ENCODE measurements around the gene MAT1A. TPM values are rescaled to one million over a fixed set of nuclear protein-coding genes. Genes with fewer than 3 reads are reported as not detected.

The MAT1A gene
- total and polyA plus RNA-seq, 10 donors, result 0.05 to 0.76 TPM; not detected in 8

DNA sequence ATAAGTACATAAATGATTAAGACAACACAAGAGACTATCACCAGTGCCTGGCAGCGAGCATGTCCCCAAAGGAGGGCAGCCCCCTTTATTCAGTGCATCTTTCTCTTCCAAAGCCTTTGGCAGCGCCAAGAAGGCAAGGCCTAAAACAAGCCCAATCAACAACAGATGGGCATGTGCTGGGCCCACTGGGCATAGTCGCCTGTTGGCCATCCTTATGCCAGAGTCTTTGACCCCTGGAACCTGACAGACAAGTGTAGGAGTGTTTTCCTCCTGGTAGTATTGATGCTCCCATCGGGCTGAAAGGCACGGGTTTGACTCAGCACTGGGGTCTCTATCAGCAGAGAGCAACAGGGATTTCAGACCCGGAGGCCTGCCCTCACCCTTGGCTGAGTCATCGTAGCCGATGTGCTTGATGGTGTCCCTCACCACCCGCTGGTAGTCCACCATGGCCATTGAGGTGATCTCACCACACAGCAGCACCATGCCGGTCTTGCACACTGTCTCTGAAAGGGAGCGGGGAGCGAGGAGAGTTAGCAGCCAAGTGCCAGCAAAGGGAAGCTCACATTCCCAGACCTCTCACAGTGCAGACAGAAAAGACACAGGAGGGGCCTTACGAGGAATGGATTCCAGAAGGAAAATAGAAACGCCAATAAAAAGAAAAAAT lies 5.8 kb downstream of the MAT1A start:
- Histone ChIP-seq H3K36me3 (no peaks in the 10 kb centered on the region), H3K27ac (no peak overlapping the region), H3K4me1 (no peaks in the 10 kb centered on the region), H3K27me3 (replicated peaks in 1 of 7) (no peaks in the 10 kb centered on the region), H3K4me3 (no peak overlapping the region), H3K9me3 (no peaks in the 10 kb centered on the region)
- no peak for DNase-seq
- intact Hi-C loops (cut with DNase I; ENCODE audit: low total_unique reads), result no loop called here
- TF ChIP-seq POLR2A (IDR thresholded peaks at IDR 0.05), result no peak
- TF ChIP-seq, protein P1, sequence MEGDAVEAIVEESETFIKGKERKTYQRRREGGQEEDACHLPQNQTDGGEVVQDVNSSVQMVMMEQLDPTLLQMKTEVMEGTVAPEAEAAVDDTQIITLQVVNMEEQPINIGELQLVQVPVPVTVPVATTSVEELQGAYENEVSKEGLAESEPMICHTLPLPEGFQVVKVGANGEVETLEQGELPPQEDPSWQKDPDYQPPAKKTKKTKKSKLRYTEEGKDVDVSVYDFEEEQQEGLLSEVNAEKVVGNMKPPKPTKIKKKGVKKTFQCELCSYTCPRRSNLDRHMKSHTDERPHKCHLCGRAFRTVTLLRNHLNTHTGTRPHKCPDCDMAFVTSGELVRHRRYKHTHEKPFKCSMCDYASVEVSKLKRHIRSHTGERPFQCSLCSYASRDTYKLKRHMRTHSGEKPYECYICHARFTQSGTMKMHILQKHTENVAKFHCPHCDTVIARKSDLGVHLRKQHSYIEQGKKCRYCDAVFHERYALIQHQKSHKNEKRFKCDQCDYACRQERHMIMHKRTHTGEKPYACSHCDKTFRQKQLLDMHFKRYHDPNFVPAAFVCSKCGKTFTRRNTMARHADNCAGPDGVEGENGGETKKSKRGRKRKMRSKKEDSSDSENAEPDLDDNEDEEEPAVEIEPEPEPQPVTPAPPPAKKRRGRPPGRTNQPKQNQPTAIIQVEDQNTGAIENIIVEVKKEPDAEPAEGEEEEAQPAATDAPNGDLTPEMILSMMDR (IDR thresholded peaks at IDR 0.05 in 8 of 11, conservative IDR thresholded peaks at IDR 0.05 in 3 of 11), result no peak
- TF ChIP-seq POLR2AphosphoS5 (IDR thresholded peaks at IDR 0.05), result no peak
- WGBS, 5 donors, result 90 to 95% (median 91%) methylated on average over 12 to 14 of the region's 14 CpGs

DNA sequence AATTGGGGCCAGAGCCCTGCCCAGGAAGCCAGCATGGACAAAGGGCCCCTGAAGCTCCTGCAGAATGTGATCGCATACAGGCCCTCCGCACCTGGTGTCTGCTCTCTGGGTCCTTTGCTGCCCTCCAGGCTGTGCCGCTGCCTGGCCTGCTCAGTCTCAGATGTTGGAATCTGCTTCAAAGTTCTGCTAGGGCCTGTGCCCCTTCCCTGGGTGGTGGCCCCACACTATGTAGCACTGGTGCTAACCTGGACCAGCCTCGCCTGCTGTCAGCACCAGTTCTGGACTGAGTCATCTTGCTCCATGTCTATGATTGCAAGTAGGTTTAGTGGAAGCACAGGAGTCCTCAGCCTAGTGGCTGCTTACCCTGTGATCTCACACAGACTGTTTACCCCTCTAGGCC lies 6.3 kb downstream of the MAT1A start:
- no peak for DNase-seq
- Histone ChIP-seq H3K27ac (no peak overlapping the region), H3K4me1 (no peaks in the 10 kb centered on the region), H3K27me3 (replicated peaks in 1 of 7) (no peaks in the 10 kb centered on the region), H3K36me3 (no peaks in the 10 kb centered on the region), H3K9me3 (no peaks in the 10 kb centered on the region), H3K4me3 (no peak overlapping the region)
- TF ChIP-seq POLR2AphosphoS5 (IDR thresholded peaks at IDR 0.05), result no peak
- TF ChIP-seq, protein P1 (IDR thresholded peaks at IDR 0.05 in 8 of 11, conservative IDR thresholded peaks at IDR 0.05 in 3 of 11), result no peak
- TF ChIP-seq POLR2A (IDR thresholded peaks at IDR 0.05), result no peak
- intact Hi-C loops (cut with DNase I; ENCODE audit: low total_unique reads), result no loop called here
- WGBS, 5 donors, result 83 to 98% (median 95%) methylated on average over 3 to 4 of the region's 4 CpGs

DNA sequence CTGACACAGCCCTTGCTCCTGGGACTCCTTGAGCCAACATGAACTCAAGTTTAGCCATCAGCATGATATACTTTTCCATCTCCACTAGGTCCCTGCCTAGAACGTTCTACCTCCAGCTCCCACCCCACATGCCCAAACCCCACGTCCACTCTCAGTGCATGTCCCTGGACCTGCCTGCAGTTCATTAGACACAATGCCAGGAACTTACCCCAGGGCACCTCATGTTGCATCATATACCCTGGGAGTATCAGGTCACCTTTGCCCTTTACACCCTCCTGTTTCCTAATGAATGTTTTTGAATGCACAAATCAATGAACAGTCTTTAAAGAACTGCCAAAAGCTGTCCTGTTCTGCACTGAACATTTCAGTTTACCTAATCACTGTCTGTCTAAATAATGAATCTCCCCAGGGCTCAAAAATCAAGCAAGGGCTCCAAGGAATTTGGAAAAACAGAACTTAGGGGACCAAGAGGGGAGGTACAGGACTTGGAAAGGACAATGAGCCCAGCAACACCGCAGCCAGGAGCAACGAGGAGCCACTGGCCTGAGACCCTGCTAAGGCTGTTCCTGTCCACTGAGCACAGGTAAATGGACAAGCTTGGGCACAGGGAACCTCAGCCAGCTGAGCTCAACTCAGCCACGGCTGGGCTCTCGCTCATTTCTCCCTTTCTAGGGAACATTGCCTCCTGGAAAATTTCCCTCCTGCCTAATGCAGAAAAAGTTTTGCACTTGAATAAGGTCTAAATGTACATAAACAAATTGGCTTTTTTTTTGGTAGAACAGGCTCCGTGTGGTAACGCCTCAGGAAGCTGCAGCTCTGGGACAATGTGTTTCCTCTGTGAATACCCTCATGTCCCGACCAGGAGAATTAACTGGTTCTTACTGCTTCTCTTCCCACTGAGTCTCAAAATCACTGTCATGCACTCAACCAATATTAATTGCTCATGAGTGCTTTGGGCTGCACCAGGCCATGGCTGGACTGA lies 7.4 kb downstream of the MAT1A start:
- Histone ChIP-seq H3K9me3 (no peaks in the 10 kb centered on the region), H3K4me1 (no peaks in the 10 kb centered on the region), H3K27ac (no peak overlapping the region), H3K27me3 (replicated peaks in 1 of 7) (no peaks in the 10 kb centered on the region), H3K4me3 (no peak overlapping the region), H3K36me3 (no peaks in the 10 kb centered on the region)
- TF ChIP-seq, protein P1 (IDR thresholded peaks at IDR 0.05 in 8 of 11, conservative IDR thresholded peaks at IDR 0.05 in 3 of 11), result no peak
- TF ChIP-seq POLR2AphosphoS5 (IDR thresholded peaks at IDR 0.05) (no peak), POLR2A (IDR thresholded peaks at IDR 0.05) (no peak)
- intact Hi-C loops (cut with DNase I; ENCODE audit: low total_unique reads), result no loop called here
- WGBS, 5 donors, result 61 to 69% (median 66%) methylated on average over 9 of the region's 9 CpGs
- no peak for DNase-seq

DNA sequence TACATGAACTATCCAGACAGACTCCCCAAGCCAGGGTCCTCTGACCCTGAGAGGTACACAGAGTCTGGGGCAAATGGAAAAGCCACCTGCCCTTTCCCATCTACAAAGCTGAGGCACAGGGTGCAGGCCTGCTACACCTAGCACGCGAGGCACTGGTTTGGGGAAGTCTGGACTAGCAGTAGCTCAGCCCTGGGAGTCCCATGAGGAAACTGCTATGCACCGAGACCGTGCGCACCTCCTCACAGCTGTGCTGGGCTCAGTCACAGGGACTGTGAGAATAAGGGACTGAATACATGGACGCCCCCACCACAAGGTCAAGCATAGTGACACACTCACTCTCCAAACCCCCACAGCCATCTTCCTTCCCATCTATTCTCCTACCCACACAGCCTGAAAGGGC lies 8.2 kb downstream of the MAT1A start:
- TF ChIP-seq POLR2A (IDR thresholded peaks at IDR 0.05) (no peak), POLR2AphosphoS5 (IDR thresholded peaks at IDR 0.05) (no peak)
- TF ChIP-seq, protein P1 (IDR thresholded peaks at IDR 0.05 in 8 of 11, conservative IDR thresholded peaks at IDR 0.05 in 3 of 11), result no peak
- intact Hi-C loops (cut with DNase I; ENCODE audit: low total_unique reads), result no loop called here
- no peaks in the 10 kb centered on the region for H3K9me3 ChIP-seq
- H3K4me1 ChIP-seq, result no peaks in the 10 kb centered on the region
- DNase-seq, result no peak
- 45 to 57% (median 55%) methylated on average over 4 to 6 of the region's 6 CpGs for whole genome bisulfite sequencing, 5 donors
- H3K27me3 ChIP-seq (replicated peaks in 1 of 7), result no peaks in the 10 kb centered on the region
- H3K4me3 ChIP-seq, result no peak overlapping the region
- no peaks in the 10 kb centered on the region for H3K36me3 ChIP-seq
- no peak overlapping the region for H3K27ac ChIP-seq
